Natural killer cell (primary cell): ENCODE results near the gene TREH. TPM values are rescaled to one million over a fixed set of nuclear protein-coding genes. Genes with fewer than 3 reads are reported as not detected.

Experiments
- ATAC-seq, 3 donors: fragments of 150-1000 bp in 2 of 3; fragments of 200-7000 bp in 1 of 3; cut with Tn5 transposase; 1 replicate in 1 of 3; 2 replicates in 2 of 3; pipeline ENCODE4 v1.10.0; 2021; ENCODE audit warnings: mild to moderate bottlenecking in 2 of 3, moderate library complexity in 2 of 3
- DNase-seq, 2 donors: peaks; one replicate each; pipeline versions ENCODE4 v3.0.0 to v3.0.0-alpha.2; 2013 to 2021; ENCODE audit warnings: mixed read lengths in 1 of 2
- H3K27ac ChIP-seq: one replicate; pipeline ENCODE4 v1.5.1; 2013; ENCODE audit warnings: mild to moderate bottlenecking, low read length
- H3K27me3 ChIP-seq: one replicate; pipeline ENCODE4 v1.6.1; 2013; ENCODE audit warnings: low read length; ENCODE audit not compliant: control insufficient read depth, insufficient read depth
- H3K36me3 ChIP-seq: one replicate; pipeline ENCODE4 v1.6.1; 2013; ENCODE audit warnings: low read length; ENCODE audit not compliant: control insufficient read depth, insufficient read depth
- H3K4me1 ChIP-seq: one replicate; pipeline ENCODE4 v1.6.1; 2013; ENCODE audit warnings: low read length; ENCODE audit not compliant: control insufficient read depth, insufficient read depth
- H3K4me3 ChIP-seq: one replicate; pipeline ENCODE4 v1.5.1; 2013; ENCODE audit warnings: low read length
- H3K9me3 ChIP-seq: one replicate; pipeline ENCODE4 v1.6.1; 2013; ENCODE audit warnings: low read length; ENCODE audit not compliant: control insufficient read depth, insufficient read depth
- H3K27ac Mint-ChIP-seq, 2 donors: one replicate each; pipeline ENCODE4 v1.8.0; 2022; ENCODE audit warnings: mild to moderate bottlenecking in 2 of 2, mixed read lengths in 2 of 2, moderate library complexity in 1 of 2
- H3K27me3 Mint-ChIP-seq, 2 donors: one replicate each; pipeline ENCODE4 v1.8.0; 2022; ENCODE audit warnings: low read depth in 2 of 2, mixed read lengths in 2 of 2
- H3K36me3 Mint-ChIP-seq: one replicate; pipeline ENCODE4 v1.8.0; 2022; ENCODE audit warnings: mixed read lengths
- H3K4me1 Mint-ChIP-seq, 2 donors: one replicate each; pipeline ENCODE4 v1.8.0; 2022; ENCODE audit warnings: mixed read lengths in 2 of 2
- H3K4me3 Mint-ChIP-seq: one replicate; pipeline ENCODE4 v1.8.0; 2022; ENCODE audit warnings: mild to moderate bottlenecking, moderate library complexity, mixed read lengths
- H3K9me3 Mint-ChIP-seq, 2 donors: one replicate each; pipeline ENCODE4 v1.8.0; 2022; ENCODE audit warnings: mixed read lengths in 2 of 2
- WGBS: methylation state at CpG from one replicate; pipeline ENCODE4 v1.1.7; 2013; ENCODE audit warnings: missing lambda C conversion rate; ENCODE audit not compliant: insufficient coverage; 5-methylcytosine and 5-hydroxymethylcytosine counted together
- intact Hi-C: fragments of 100-400 bp; cut with micrococcal nuclease; formaldehyde crosslinking; loops from one replicate; pipeline ENCODE4 v1.14.2; 2022
- total RNA-seq, 4 donors: library from RNA; stranded (reverse); fragments of 120-200 nt in 1 of 4; gene quantifications; one replicate each; pipeline versions ENCODE4 v1.2.3 to v1.2.4, GENCODE V29; 2013 to 2022
- TF ChIP-seq, protein P1 (sequence below): fragments of 200-600 bp; IDR thresholded peaks from one replicate; pipeline ENCODE4 v1.8.0; 2022; ENCODE audit warnings: antibody characterized with exemption

Gene TREH
- total RNA-seq, 3 donors from 2014 or later (not counting 1 experiment from before 2014, with no cell fraction given): not detected

DNA sequence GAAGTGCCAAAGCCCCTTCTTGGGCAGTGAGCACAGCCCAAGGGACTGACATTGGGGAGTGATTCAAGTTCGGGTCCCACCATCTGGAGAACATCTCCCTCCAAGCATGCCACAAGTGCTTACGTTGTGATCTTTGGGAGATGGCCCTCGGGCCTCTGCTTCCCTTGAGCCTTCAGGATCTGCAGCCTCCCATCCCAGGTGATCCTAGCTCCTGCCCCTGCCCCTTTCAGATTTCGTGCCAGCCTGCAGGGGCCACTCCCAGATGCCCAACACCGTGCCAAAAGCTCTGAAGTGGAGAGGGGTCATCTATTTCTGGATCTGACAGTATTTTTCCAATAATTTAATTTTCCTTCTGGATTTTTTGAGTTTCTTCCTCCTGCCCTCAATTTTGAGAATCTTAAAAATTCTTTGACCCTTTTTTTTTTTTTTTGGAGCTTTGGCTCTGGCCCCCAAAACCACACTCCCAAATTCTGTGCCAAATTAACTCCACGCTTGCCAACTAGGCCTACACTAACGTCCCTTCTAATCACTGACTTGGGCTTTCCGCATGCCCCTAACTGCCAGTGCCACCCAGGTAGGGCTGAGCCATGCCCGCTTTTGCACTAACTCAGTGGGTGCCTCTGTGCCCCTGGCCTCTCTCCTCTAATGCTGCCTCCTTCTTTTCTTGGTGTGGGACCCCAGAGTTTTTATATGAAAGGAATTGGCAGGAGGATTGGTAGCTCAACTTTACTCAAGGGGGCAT is 46.7 kb downstream of the TREH start:
- peaks cover 0 to 2% of the 10 kb centered on the region in 2 donors for H3K27me3 Mint-ChIP-seq
- no peaks in the 10 kb centered on the region for H3K36me3 ChIP-seq
- no peaks in the 10 kb centered on the region for H3K4me1 ChIP-seq
- H3K4me3 ChIP-seq: no peak overlapping the region
- intact Hi-C loops: no loop called here
- H3K27ac ChIP-seq: no peak overlapping the region
- H3K4me1 Mint-ChIP-seq: no peaks in the 10 kb centered on the region
- H3K27me3 ChIP-seq: no peaks in the 10 kb centered on the region
- TF ChIP-seq, protein P1, sequence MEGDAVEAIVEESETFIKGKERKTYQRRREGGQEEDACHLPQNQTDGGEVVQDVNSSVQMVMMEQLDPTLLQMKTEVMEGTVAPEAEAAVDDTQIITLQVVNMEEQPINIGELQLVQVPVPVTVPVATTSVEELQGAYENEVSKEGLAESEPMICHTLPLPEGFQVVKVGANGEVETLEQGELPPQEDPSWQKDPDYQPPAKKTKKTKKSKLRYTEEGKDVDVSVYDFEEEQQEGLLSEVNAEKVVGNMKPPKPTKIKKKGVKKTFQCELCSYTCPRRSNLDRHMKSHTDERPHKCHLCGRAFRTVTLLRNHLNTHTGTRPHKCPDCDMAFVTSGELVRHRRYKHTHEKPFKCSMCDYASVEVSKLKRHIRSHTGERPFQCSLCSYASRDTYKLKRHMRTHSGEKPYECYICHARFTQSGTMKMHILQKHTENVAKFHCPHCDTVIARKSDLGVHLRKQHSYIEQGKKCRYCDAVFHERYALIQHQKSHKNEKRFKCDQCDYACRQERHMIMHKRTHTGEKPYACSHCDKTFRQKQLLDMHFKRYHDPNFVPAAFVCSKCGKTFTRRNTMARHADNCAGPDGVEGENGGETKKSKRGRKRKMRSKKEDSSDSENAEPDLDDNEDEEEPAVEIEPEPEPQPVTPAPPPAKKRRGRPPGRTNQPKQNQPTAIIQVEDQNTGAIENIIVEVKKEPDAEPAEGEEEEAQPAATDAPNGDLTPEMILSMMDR: no peak
- no peaks in the 10 kb centered on the region for H3K9me3 Mint-ChIP-seq
- ATAC-seq (no peak), DNase-seq (no peak)
- H3K36me3 Mint-ChIP-seq: no peaks in the 10 kb centered on the region
- no peak overlapping the region for H3K27ac Mint-ChIP-seq
- H3K9me3 ChIP-seq: no peaks in the 10 kb centered on the region
- H3K4me3 Mint-ChIP-seq: no peak overlapping the region
- WGBS: 91% methylated on average over 9 of the region's 9 CpGs

DNA sequence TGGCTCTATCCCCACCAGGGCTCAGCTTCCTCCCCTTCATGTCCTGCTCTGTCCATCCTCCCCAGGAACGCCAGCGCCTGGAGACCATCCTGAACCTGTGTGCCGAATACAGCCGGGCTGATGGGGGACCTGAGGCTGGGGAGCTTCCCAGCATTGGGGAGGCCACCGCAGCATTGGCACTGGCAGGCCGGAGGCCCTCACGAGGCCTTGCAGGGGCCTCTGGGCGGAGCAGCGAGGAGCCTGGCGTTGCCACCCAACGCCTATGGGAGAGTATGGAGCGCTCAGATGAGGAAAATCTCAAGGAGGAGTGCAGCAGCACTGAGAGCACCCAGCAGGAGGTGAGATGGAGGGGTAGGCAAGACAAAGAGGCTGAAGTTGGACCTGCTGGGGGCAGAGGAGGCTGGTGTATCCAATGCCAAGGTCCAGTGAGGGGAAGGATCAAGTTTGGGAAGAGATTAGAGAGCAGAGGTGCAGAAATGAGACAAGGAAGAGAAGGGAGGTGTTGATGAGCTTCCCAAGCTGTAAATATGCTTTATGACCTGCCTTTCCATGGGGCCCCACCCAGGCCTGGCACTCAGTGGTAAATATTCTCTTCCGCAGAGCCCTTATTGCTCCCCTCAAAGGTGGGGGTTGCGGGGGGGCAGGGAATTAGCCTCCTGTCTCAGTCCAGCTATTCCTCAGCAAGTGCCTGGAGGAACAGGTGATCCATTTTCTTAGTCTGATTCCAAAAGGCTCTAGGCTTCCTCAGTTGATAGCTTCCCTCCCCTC is 48.1 kb downstream of the TREH start:
- TF ChIP-seq, protein P1: no peak
- Histone ChIP-seq H3K4me1 (no peaks in the 10 kb centered on the region), H3K27ac (no peak overlapping the region), H3K36me3 (no peaks in the 10 kb centered on the region), H3K4me3 (no peak overlapping the region), H3K27me3 (no peaks in the 10 kb centered on the region), H3K9me3 (no peaks in the 10 kb centered on the region)
- DNase-seq (no peak), ATAC-seq (no peak)
- WGBS: 96% methylated on average over 13 of the region's 14 CpGs
- Mint-ChIP-seq H3K9me3 (no peaks in the 10 kb centered on the region), H3K4me1 (no peaks in the 10 kb centered on the region), H3K27me3 (peaks cover 0 to 2% of the 10 kb centered on the region in 2 donors), H3K4me3 (no peak overlapping the region), H3K36me3 (no peaks in the 10 kb centered on the region), H3K27ac (no peak overlapping the region)
- intact Hi-C loops: no loop called here

DNA sequence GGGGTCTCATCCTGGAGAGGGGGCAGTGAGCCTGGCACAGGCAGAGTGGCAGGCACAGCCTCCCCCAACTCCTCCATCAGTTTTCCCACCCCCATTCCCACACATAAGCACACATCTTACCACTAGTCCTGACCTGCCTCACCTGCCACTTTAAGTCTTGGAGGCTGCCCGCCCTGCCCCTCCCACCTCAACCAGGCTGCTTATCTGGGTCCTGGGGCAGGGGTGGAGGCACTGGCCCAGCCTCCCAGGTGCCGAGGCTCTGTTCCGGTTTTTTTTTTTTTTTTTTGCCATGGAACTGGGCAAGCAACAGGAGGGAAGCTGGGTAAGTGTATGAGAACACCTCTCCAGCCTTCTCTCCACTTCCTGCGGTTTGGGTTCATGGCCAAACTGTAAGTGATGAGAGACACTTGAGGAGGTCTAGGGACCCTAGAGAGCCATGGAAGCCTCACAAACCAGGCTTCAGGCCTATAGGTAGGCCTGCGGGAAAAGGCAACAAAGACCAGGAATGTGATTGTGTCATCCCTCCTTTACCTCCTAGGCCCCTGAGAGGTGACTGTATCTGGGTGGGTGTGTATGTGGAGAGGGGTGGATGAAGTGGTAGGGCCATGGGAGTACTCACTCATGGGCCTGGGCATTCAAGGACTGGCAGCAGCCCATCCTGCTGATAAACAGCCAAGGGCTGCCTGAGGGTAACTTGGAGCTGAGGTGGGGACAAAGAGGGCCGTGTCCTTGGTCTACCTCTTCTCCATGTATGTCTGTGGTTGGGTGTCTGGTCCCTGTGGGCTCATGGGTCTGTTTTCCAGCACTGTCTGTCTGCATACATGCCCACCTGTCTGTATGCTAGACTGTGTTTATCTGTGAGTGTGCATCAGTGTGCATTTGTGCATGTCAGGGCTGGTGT is 49.4 kb downstream of the TREH start:
- H3K27me3 Mint-ChIP-seq: peaks cover 0 to 2% of the 10 kb centered on the region in 2 donors
- Histone ChIP-seq H3K27me3 (no peaks in the 10 kb centered on the region), H3K4me1 (no peaks in the 10 kb centered on the region), H3K4me3 (no peak overlapping the region), H3K27ac (no peak overlapping the region), H3K9me3 (no peaks in the 10 kb centered on the region), H3K36me3 (no peaks in the 10 kb centered on the region)
- TF ChIP-seq, protein P1: no peak
- no peaks in the 10 kb centered on the region for H3K36me3 Mint-ChIP-seq
- intact Hi-C loops: no loop called here
- no peak for ATAC-seq
- no peaks in the 10 kb centered on the region for H3K9me3 Mint-ChIP-seq
- WGBS: 81% methylated on average over 4 of the region's 6 CpGs
- no peak for DNase-seq
- no peak overlapping the region for H3K27ac Mint-ChIP-seq
- no peaks in the 10 kb centered on the region for H3K4me1 Mint-ChIP-seq
- no peak overlapping the region for H3K4me3 Mint-ChIP-seq
